Measurements from ENCODE around the gene TOP2A. TPM values are rescaled to one million over a fixed set of nuclear protein-coding genes. Genes with fewer than 3 reads are reported as not detected.
A peak's percentile ranks its signal among the peaks of the same experiment; 100 is the strongest.
"Not testable (repeated sequence)": the region's sequence is repeated elsewhere in the genome, so short reads cannot be mapped to it uniquely, and the experiment has no call there.

TOP2A gene
- total RNA-seq, 4 donors from 2014 or later: 8.1 to 45.2 (median 22.2) TPM

- Histone ChIP-seq H3K27ac (no peak overlapping the region), H3K4me1 (no peaks in the 10 kb centered on the region), H3K36me3 (no peaks in the 10 kb centered on the region), H3K9me3 (no peaks in the 10 kb centered on the region), H3K27me3 (no peaks in the 10 kb centered on the region), H3K4me3 (no peak overlapping the region)
- DNase-seq (ENCODE audit: low spot score in 2 of 2): peak in 1 of 2 donors; percentile 24
- TF ChIP-seq POLR2A (IDR thresholded peaks at IDR 0.05) (no peak), EP300 (IDR thresholded peaks at IDR 0.05) (no peak), CTCF (IDR thresholded peaks at IDR 0.05) (no peak)
- 86% methylated on average over 14 of the region's 14 CpGs for WGBS
These were observed 42.7 kb downstream of the TOP2A start for GRCh38 chr17:40374821-40375498.

GRCh38 chr17:40373999-40374398 lies 43.7 kb downstream of the TOP2A start:
- Histone ChIP-seq H3K27ac (no peak overlapping the region), H3K36me3 (no peaks in the 10 kb centered on the region), H3K4me3 (no peak overlapping the region), H3K4me1 (no peaks in the 10 kb centered on the region), H3K9me3 (no peaks in the 10 kb centered on the region), H3K27me3 (no peaks in the 10 kb centered on the region)
- WGBS: 66% methylated on average over 8 of the region's 8 CpGs
- DNase-seq (ENCODE audit: low spot score in 2 of 2): peak in 1 of 2 donors; percentile 8
- TF ChIP-seq POLR2AphosphoS5 (IDR thresholded peaks at IDR 0.05) (no peak), CTCF (IDR thresholded peaks at IDR 0.05) (no peak), EP300 (IDR thresholded peaks at IDR 0.05) (no peak), POLR2A (IDR thresholded peaks at IDR 0.05) (no peak)

GRCh38 chr17:40373324-40373723 lies 44.4 kb downstream of the TOP2A start:
- WGBS: 90% methylated on average over 4 of the region's 4 CpGs
- no peak for DNase-seq (ENCODE audit: low spot score in 2 of 2)
- Histone ChIP-seq H3K36me3 (no peaks in the 10 kb centered on the region), H3K27me3 (no peaks in the 10 kb centered on the region), H3K4me1 (no peaks in the 10 kb centered on the region), H3K4me3 (no peak overlapping the region), H3K9me3 (no peaks in the 10 kb centered on the region), H3K27ac (no peak overlapping the region)
- TF ChIP-seq POLR2AphosphoS5 (IDR thresholded peaks at IDR 0.05) (no peak), POLR2A (IDR thresholded peaks at IDR 0.05) (no peak), CTCF (IDR thresholded peaks at IDR 0.05) (no peak), EP300 (IDR thresholded peaks at IDR 0.05) (no peak)

GRCh38 chr17:40372644-40373043 lies 45.1 kb downstream of the TOP2A start:
- H3K9me3 ChIP-seq; H3K4me3 ChIP-seq; DNase-seq (ENCODE audit: low spot score in 2 of 2); H3K4me1 ChIP-seq; H3K36me3 ChIP-seq; H3K27me3 ChIP-seq; H3K27ac ChIP-seq: not testable (repeated sequence)
- WGBS: 70% methylated on average over 4 of the region's 4 CpGs

- no peaks in the 10 kb centered on the region for H3K27me3 ChIP-seq
- WGBS: 87% methylated on average over 2 of the region's 2 CpGs
- DNase-seq (ENCODE audit: low spot score in 2 of 2): peak in 1 of 2 donors; percentile 16
These were observed 45.7 kb downstream of the TOP2A start for GRCh38 chr17:40372031-40372430.

More at GRCh38 chr17:40372031-40372430, 45.7 kb downstream of the TOP2A start:
- no peaks in the 10 kb centered on the region for H3K9me3 ChIP-seq
- H3K4me3 ChIP-seq: no peak overlapping the region
- TF ChIP-seq POLR2AphosphoS5 (IDR thresholded peaks at IDR 0.05) (no peak), EP300 (IDR thresholded peaks at IDR 0.05) (no peak), CTCF (IDR thresholded peaks at IDR 0.05) (no peak), POLR2A (IDR thresholded peaks at IDR 0.05) (no peak)
- H3K4me1 ChIP-seq: no peaks in the 10 kb centered on the region
- H3K36me3 ChIP-seq: no peaks in the 10 kb centered on the region
- H3K27ac ChIP-seq: no peak overlapping the region
